IPS DF 4.7 (cell line): ENCODE measurements around the gene HHLA2.
"Not testable (repeated sequence)": the region's sequence is repeated elsewhere in the genome, so short reads cannot be mapped to it uniquely, and the experiment has no call there.

ENCODE experiments used
- DNase-seq: peaks from one replicate; pipeline ENCODE4 v3.0.0-alpha.2; 2013; ENCODE audit warnings: low spot score; ENCODE audit errors: extremely low read depth

Gene HHLA2

GRCh38 chr3:108296239-108296638 lies at the start of gene HHLA2:
HHLA2 (plus strand) TSS chr3:108296548; CDS start chr3:108351814, 55,266 bp downstream.
- no peak for DNase-seq

GRCh38 chr3:108250626-108251025 lies 45.7 kb upstream of the HHLA2 start:
- no peak for DNase-seq

DNA sequence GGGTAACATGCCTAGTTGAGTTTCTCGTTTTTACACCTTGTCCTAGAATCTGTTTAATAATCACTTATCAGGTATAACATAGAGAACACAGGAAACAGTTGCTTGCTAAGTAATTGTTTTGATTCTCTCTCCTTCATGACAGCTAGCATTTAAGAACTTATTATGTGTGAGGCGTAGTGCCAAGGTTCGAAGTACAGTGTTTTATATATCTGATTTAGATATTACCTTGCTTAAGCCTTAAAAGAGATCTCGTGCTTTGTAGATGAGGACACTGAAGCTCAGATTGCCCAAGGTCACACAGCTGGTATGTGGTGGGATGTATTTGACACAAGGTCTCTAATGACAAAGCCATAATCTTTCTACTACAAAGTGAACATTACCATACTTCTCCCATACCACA lies 45.1 kb upstream of the HHLA2 start:
- no peak for DNase-seq

GRCh38 chr3:108251844-108252243 lies 44.5 kb upstream of the HHLA2 start:
- no peak for DNase-seq

GRCh38 chr3:108255131-108255530 lies 41.2 kb upstream of the HHLA2 start:
- DNase-seq, result no peak

- not testable (repeated sequence) for DNase-seq
Observed at GRCh38 chr3:108264534-108265298, 31.6 kb upstream of the HHLA2 start.

- not testable (repeated sequence) for DNase-seq
Observed at GRCh38 chr3:108268235-108268634, 28.1 kb upstream of the HHLA2 start.

DNA sequence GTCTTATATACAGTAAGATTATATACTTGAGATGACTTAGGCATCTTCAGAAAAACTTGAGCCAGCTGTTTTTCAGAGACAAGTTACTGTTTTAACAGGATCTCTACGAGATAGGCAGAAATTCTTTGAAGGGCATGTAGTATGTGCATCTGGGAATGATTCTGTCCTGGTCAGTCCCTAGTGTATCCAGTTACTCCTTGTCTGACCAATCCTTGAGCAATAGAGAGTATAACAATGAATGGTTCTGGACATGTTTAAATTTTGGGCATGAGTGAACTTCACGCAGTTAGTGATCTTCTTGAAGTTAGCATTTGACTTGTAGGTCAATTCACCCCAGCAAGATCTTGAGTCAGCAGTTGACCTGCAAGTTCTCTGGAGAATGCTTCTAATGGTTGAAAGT lies 24.7 kb upstream of the HHLA2 start:
- no peak for DNase-seq

- DNase-seq, result not testable (repeated sequence)
Observed at GRCh38 chr3:108279066-108279465, 17.3 kb upstream of the HHLA2 start.

- DNase-seq, result no peak
Observed at GRCh38 chr3:108280476-108280875, 15.9 kb upstream of the HHLA2 start.

- no peak for DNase-seq
Observed at GRCh38 chr3:108281670-108282069, 14.7 kb upstream of the HHLA2 start.

DNA sequence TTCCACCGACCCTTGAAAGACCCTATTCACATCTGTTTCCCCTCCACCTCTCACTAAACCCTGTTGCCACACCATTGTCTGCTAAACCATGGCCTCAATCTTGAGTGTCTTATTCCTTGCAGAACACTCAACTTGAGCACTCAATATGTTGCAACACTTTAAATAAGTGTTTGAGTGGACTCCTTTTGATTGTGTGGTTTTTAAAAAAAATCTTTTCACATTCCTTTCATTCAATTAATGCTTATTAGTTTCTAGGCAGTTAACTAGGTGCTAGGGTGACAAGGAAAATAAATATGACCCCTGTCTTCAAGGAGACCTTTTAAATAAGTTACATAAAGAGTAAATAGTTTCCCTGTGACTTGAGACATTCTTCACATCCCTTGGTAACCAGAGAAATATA lies 13.3 kb upstream of the HHLA2 start:
- no peak for DNase-seq

DNA sequence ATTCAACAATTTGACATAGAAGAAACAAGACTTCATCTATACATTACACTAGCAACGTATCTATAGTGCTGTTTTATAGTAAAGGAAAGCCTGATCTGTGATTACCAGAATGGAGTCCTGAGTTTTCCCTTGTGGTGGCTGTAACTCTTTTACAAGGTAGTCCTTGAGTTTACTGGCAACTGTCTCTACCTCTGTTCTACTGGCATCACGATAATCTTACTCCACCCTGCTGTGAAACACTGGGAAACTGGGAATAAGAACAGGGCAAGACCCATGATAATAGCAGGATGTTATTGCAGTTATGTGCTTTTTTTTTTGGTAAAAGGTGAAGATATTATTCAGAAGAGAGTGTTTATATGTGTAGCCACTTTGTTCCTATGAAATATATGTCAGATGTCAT lies 12.4 kb upstream of the HHLA2 start:
- no peak for DNase-seq

DNA sequence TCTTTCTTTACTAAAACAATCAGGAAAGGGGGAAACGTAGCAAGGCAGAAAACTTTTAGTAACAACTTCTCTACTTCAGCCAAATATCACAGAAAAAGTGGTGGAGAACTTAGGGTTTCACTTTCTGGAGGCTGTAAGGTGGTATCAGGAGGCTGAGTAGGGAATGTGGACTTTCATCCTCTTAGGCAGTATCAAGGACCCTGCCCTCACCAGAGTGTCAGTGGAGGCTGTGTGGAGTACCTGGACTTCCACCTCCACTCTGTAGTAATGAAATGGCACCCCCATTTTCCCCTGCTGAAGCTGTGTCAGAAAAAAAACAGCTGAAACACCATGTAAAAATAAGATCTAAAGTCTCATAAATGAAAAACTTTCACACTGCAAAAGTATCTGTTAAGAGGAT lies 11.2 kb upstream of the HHLA2 start:
- DNase-seq, result no peak

- no peak for DNase-seq
Observed at GRCh38 chr3:108287146-108287545, 9.2 kb upstream of the HHLA2 start.

DNA sequence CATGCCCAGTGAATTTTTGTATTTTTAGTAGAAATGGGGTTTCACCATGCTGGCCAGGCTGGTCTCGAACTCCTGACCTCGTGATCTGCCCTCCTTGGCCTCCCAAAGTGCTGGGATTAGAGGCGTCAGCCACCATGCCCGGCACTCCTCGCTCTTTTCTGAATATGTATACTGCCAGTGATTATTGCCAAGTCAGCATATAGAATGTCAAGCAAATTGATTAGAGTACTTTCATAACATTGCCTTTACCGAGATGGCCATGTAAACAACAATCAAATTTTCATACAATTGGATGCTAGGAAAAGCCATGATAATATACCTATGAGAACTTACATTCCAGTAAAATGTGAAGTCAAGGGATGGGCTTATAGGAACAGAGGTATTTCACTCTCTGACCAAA lies 8.2 kb upstream of the HHLA2 start:
- DNase-seq, result not testable (repeated sequence)

DNA sequence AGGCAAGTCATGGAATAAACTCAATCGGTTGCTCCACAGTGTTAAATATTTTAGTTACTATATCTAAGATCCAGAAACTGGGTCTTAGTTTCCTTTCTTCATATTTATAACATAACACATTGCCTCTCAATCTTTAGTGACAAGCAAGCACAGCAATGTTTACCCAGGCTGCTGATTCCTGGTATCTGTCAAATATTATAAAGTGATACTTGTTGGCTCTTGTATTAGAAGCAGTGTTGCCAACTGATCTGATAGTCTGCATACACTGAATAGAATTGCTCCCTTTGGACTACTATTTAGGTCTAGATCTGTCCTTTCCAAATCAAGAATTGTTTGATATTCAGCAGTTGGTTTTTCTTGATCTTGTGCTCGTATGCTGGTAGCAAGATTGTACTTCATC lies 7.2 kb upstream of the HHLA2 start:
- no peak for DNase-seq

GRCh38 chr3:108292450-108292849 lies 3.9 kb upstream of the HHLA2 start:
- DNase-seq, result no peak

DNA sequence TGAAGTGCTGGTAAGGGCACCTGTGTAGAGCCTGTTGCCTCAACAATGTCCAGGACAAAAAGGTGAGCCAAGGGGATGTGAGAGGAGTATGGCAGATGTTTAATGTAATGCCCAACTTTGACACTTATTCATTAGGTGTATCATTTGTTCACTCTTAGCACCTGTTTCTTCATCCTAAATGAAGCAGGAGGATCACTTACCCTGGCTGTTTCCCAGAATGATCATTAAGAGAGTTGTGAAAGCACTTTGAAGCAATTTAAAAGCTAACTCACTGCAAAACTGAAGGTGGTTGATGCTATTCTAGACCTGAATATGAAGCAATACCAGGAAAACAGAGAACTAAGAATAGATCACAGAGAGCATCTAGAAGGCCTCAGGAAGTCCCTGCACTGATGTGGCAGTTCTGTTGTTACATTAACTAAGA lies 3.4 kb upstream of the HHLA2 start:
- DNase-seq, result no peak

DNA sequence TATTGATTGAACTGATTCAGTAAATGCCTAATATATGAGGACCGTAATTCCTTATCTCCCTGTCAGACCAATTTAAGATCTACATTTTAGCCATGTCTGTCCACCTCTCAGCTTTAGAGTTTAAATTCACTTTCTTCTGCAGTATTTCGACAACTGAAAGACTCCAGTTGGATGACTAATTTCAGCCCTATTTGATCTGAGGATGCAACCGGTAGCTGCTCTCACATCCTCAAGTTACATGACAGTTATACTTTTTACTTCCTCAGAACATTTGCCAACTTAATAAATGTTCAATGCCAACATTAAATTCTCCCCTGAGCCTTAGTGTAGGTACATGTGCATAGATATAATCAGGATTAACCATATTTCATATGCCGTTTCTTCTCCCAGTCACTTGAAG lies 2.5 kb upstream of the HHLA2 start:
- no peak for DNase-seq

- no peak for DNase-seq
Observed at GRCh38 chr3:108295421-108296175, 750 bp upstream of the HHLA2 start.

- DNase-seq, result no peak
Observed at GRCh38 chr3:108297647-108298046, 1.3 kb downstream of the HHLA2 start.

DNA sequence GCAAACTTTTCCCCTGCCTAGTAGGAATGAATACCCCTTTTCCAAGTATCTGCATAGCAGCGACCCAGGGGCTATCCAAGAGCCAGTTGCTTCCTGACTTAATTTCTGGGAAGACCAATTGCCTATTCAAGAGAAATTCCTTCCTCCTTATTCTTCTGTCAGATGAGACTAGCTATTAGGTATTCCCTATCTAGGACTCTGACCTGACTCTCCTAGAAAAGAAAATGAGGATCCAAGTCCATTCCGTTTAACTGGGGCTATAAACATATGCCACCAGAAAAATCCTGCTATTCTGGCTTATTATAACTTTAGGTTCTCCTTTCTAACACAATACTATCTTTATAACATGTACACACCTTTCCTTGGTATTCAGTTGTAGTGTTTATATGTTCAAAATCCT lies 1.7 kb downstream of the HHLA2 start:
- no peak for DNase-seq
